ENCODE measurements around the gene EPS8.

DNA sequence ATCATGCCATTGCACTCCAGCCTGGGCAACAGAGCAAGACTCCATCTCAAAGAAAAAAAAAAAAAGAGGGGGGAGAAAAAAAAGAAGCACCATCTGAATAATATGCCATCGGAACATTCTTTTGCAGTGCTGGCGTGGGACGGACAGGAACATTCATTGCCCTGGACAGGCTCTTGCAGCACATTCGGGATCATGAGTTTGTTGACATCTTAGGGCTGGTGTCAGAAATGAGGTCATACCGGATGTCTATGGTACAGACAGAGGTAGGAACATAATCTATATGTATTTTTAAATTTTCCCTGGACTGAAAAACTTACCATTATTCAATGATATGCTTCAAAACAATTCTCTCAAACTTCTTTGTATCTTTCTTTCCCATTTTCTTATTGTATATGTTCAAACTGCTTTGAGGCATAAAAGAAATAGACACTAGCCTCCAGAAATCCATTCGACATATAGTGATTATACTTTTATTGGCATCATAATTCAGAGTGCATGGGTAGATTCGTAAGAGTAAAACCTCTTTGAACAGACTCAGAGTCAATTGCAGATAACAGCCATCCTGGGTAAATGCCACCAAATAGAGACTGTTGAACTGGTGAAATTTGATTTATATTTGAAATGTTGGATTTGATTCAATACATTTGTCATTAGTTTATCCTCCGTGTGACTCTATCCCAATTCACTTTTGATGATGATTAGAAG is 199.7 kb downstream of the EPS8 start:
- TF ChIP-seq POLR2AphosphoS5 (IDR thresholded peaks at IDR 0.05; ENCODE audit: borderline replicate concordance, low read depth, low read length): no peak
- TF ChIP-seq EZH2 (IDR thresholded peaks at IDR 0.05): no peak

Measured in SK-N-MC (cell line).